HG02763 (cell line): ENCODE results near the gene USP40.

Experiments used
- ATAC-seq: cut with Tn5 transposase; IDR thresholded peaks from one replicate; pipeline ENCODE4 v1.9.1; 2021; ENCODE audit warnings: mild to moderate bottlenecking, moderate library complexity; ENCODE audit not compliant: unreplicated experiment

USP40 gene

DNA sequence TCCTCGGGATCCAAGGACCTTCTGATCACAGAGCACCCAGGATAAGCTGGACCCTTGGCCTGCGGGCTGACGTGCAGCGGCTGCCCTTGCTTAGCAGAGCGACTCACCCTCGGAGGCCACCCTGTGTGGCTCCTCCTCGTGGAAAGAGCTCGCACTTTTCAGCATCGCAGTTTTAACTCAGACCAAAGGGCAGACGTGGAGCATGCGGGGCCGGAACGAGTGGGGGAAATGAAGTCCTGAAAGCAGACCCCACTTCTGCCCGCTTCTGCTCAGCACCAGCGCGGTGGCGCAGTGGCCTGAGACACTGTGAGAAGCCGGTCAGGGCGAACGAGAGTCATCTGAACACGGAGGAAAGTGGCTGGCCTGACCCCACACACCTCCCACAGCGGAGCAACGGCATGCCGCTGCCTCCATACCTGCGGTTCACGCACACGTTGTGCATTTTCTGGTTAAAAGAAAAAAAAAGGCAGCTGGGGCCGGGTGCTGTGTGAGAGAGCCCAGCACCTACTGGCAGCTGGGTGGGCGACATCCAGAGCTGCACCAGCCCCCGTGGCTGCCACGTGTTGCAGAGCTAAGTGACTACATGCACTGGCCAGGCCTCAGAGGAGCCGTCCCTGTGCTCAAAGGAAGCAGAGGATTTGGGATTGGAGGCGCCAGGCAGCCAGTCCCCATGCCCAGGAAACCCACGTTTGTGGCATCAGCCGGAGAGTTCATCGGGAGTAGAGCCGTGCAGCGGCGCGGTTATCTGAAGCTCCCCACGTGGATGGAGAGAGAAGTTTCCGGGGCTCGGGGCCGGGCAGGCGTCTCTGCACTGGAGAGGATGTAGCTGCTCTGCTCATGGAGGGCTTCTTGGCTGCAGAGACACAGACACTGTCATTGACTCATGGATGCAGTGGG is 89.7 kb downstream of the USP40 start:
- no peak for ATAC-seq

DNA sequence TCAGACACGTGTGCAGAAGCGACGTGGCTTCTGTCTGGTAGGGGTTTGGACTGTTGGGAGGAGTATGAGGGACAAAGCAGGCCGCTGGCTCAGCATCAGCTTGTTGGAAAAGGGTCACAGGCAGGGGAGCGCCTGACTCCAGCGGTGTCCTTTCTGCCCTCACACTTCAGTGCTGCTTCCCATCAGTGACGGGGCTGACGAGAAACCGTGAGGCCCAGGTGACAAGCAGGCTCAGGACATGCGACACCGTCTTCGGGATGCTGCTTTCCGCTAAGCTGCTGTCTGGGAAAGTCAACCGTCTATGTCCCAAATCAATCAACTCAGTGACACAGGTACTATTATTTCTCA is 90.5 kb downstream of the USP40 start:
- ATAC-seq: no peak

DNA sequence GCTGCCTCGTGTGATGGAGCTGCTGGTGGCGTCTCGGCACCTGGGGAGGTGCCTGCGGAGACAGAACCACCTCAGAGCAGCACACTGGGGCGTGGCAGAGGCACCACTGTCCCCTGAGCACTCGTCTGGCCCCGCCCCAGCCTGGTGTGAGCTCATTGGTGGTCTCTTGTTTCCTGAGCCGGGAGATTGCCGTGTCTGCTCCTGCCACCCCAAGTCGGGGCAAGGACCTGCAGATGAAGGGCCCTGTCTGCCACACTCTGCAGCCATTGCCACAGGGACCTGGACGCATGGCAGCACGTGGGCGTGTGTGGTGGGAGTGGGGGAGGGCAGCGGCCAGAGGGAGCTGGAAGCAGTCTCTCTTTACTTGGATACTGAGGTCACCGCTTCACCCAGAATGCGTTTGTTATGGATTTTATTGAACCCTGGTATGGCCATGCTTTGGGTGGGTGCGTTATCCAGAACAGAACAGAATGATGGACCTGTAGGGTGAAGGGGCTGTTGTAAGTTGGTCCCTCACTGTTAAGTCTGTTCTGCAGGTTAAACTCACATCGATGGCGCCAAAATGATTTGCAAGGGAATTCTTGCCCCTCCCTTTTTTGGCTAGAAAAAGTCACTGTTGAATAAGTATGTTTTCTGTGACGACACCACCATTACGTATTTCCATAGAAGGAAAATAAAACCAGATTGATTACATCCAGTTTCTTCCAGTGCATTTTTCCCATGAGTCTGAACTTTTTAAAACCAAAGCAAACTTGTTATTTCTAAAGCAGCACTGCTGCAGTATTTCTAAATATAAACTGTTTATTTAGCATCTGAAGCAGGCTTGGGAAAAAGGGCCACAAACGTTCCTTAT is 92.0 kb downstream of the USP40 start:
- no peak for ATAC-seq

DNA sequence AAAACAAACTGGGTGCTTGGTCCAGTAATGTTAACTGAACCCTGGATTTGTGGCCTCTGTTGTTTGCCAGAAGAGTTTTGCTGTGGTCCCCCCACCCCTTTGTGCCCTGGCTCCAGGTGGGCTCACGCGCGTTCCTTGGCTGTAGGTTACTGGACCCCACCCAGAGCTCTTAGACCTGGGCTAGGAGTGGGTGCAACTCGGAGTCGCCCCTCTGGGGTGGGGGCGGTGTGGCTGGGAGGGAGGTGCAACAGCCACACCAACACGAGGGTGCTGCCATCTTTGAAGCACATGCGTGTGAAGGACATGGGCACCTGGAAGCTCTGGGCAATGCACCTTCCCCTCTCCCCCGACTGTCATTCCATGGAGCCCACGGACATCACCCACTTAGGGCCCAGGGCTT is 92.7 kb downstream of the USP40 start:
- ATAC-seq: no peak

DNA sequence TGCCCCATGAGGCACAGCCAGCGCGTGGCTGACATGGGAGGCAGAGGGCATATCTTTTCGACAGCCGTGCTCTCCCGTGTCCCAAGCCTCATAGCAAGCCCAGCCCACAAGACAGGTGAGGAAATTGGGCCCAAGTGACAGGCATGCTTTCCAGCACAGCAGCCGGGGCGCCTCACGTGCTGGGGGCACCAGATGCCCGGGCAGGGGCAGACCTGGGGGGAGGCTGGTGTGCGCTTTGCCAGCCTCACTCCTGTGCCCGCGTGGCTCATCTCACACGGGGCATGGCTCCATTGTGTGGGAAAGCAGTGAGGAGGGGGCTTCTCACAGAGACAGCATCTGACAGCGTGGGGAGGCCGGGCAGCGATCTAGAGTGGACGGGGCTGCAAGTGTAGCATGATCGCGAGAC is 93.2 kb downstream of the USP40 start:
- ATAC-seq: no peak

DNA sequence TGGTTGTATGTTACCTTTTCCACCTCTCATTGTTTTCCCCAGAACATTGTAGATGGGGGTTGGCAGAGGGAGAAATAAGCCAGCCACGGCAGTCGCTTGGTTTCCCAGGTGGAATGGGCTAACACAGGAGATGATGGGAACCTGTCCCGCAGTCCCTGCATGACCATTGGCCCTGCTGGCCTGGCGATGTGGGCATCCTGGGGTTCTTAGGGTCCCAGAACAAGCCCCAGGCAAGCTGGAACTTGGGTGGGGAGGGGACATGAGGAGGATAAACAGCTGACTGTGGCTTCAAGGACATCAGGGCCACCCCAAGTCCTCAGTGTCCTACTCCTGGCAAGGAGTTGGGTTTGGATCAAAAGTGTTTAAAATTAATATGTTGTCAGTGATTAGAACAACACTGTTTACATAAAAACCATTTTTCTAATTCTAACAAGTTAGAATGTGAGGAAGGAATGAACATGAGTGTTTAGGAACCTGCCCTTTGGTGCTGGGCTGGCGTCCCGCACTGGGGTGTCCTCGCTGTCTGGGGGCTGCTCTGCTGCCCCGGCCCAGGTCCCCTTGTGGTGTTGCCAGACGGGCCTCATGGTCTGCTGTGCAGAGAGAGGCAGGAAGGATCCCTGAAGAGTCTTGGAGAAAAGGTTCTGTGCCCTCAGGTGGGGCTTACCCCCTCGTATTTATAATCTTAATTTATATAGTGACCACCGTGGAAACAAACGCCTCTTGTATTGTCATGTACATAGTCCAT is 95.1 kb downstream of the USP40 start:
- no peak for ATAC-seq

- ATAC-seq: no peak
Measured at GRCh38 chr2:233470839-233471238, 95.7 kb downstream of the USP40 start.

DNA sequence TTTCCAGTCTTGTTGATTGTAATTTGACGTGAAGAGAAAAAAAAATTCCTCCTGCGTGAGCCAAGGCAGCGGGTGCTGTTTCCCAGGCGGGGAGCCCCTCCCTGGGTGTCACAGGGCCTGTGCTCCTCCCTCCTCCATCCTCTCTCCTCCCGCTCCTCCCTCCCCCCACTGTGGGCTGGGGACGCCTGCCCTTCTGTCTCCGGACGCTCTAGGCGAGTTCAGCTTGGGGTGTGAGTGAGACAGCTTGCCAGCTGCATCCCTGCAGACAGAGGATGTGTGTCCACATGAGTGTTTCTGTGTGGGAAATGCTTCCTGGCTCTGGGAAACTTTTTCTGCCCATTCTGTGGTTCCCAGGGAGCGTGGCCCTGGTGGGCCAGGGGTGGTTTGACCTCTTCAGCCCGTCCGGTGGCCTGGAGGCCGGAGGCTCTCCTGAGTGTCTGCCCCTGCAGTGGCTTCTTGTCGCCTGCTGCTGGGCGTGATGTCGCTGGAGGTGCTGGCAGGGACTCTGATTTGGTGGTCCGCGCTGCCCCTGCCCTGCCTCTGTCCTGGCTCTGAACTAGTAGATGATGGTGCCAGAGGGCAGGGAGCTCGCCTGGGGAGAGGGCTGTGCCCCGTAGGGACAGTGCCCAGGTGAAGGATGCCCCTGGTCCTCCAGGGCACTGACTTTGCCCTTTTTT is 96.4 kb downstream of the USP40 start:
- no peak for ATAC-seq

DNA sequence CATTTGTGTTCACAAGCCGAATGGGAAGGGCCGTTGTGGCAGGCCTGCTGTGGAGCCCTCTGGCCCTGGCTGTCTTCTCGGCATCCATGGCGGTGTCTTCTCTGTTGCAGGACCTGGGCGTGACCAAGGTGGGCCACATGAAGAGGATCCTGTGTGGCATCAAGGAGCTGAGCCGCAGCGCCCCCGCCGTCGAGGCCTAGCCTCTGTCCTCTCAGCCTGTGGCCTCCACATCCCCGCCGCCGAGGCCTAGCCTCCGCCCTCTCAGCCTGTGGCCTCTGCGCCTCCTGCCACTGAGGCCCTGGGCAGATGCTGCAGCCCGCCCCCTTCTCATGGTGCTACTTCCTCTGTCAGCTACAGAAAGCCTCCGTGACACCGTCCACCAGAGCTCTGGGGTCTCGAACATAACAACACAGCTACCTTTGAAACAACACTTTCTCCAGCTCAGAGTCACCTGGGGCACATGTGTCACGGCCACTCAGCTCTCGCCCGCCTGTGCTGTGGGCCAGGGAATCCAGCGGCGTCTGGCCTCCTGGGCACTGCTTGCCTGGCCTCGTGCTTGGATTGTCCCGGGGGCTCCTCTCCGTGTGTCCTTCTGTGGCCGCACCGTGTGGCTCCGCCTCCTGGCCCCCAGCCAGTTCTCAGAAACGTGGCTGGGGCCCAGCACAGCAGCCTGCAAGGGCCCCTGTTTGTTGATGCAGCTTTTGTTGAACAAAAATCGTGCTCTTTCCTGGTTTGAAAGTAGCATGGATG is 97.1 kb downstream of the USP40 start:
- no peak for ATAC-seq

- no peak for ATAC-seq
Measured at GRCh38 chr2:233468741-233469110, 97.9 kb downstream of the USP40 start.

- ATAC-seq: no peak
Measured at GRCh38 chr2:233468047-233468740, 98.4 kb downstream of the USP40 start.

GRCh38 chr2:233466991-233467603 is 99.5 kb downstream of the USP40 start:
- no peak for ATAC-seq

DNA sequence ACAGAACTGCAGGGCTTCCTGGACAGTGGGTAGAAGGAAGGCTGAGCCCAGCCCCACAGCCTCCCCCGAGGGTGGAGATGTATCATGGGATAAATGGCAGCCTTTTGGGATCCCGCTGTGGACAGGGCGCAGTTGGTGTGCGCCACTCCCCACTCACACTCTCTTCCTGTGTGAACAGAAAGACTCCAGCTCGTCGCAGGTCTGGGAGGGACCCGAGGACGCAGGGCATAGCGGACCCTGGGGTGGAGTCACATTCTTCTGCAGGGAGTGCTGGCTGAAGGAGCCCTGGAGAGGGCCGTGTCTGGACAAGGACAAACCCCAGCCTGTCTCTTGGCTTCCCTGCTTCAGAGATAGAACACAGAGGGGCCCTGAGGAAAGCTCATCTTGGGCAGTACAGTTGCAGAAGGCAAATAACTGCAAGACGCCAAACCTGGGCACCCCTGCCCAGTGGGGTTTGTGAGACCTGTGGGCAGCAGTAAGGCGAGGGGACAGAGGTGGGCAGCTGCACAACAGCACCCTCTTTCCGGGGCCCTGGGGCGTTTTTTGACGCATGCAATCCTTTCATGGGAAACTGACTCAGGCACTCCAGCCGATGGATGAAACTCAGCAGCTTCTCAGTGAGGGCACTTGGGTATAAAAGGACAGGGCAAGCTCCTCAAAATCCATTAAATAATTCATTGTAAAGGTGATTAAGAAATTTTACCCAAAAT is 101.9 kb downstream of the USP40 start:
- no peak for ATAC-seq

DNA sequence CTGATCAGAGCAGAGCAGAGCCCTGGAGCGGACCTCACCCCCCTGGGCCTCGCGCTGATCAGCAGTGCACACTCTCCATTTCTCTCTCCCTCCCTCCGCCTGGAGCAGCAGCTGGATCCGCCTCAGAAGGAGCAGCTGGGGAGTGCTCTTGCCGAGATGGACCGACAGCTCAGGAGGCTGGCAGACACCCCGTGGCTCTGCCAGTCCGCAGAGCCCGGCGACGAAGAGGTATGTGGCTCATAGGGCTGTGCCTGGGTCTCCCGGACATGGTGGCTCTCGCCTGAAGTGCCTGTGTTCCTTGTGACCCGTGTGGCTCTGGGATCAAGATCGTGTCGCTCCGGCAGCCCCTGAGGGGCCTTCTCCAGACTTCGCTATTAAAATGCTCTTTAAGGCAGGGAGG is 102.5 kb downstream of the USP40 start:
- ATAC-seq: no peak

DNA sequence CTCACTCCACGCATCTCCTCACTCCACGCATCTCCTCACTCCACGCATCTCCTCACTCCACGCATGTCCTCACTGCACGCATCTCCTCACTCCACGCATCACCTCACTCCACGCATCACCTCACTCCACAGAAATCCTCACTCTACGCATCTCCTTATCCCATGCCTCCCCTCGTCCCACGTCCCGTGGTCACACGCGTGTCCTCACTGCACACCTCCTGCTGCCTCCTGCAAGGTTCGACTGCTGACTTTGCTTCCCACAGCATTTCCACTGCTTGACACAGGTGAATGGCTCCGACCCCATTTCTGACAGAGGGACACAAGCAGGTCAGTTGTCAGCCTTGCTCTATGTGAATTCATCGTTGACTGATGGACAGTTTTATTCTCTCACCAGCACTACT is 103.0 kb downstream of the USP40 start:
- no peak for ATAC-seq

DNA sequence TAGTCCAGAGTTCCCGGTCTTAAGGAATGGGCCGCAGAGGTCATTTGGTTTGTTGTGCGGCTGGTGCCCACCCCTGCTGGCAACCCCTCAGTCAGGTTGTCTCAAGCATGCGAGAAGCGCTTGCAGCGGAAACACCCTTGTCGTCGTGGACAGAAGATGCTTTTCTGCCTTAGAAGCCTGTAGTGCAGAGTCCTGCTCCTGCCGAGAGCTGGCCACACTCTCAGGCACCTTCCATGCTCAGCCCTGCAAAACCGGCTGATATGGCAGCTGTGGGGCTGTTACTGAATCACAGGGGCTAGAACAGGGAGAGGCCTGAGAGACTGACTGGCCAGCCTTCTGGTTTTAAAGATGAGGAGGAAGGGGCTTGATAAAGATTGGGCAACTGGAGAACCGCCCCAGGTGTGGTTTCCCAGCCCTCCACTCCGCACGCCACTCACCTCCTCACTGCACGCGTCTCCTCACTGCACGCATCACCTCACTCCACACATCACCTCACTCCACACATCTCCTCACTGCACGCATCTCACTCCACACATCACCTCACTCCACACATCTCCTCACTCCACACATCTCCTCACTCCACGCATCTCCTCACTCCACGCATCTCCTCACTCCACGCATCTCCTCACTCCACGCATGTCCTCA is 103.6 kb downstream of the USP40 start:
- ATAC-seq: no peak

DNA sequence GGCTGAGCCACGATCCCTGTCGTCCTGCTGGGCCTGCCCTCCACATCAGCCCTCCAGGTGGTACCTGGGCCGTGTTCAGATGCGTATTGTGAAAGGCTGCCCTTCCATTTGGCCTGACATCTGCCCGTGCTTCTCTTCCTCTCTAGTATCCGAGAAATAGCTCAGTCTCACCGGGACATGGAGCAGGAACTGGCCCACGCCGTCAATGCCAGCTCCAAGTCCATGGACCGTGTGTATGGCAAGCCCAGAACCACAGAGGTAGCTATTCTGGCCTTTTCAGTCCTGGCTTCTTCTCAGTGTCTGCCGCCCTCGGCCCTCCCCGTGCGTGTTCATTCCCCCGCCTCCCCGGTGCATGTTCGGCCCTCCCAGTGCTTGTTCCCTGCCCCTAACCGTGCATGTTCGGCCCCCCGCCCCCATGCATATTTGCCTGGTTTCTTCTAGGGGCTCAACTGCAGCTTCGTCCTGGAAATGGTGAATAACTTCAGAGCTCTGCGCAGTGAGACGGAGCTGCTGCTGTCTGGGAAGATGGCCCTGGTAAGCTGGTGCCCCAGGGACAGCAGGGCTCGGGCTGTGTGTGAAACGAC is 104.3 kb downstream of the USP40 start:
- no peak for ATAC-seq

DNA sequence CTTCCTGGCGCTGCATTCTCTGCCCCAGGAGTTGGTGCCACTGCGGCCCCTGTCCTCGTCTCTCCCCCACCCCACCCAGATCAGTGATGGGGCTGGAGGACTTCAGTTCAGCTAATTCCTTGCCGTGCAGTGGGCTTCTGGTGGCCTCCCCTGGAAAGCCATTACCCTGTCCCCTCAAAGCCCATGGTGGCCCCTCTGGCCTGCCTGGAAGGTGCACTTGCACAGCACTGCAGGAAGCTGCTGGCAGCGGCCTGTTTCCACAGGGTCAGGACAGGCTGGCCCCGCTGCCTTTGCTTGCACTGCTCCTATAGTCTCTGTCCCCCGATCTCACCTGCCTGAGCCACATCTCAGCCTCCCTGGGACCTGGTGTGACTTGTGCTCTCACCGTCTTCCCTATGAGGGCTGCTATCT is 105.1 kb downstream of the USP40 start:
- ATAC-seq: no peak
